GM03348 (cell line): ENCODE results near the gene B4GALT6.

ENCODE experiments used
- DNase-seq: peaks from one replicate; pipeline ENCODE4 v3.0.0; 2012; ENCODE audit warnings: low spot score

The B4GALT6 gene

GRCh38 chr18:31595121-31595771 is 89.1 kb downstream of the B4GALT6 start:
- DNase-seq = no peak

GRCh38 chr18:31592506-31593157 is 91.7 kb downstream of the B4GALT6 start:
- DNase-seq = no peak

DNA sequence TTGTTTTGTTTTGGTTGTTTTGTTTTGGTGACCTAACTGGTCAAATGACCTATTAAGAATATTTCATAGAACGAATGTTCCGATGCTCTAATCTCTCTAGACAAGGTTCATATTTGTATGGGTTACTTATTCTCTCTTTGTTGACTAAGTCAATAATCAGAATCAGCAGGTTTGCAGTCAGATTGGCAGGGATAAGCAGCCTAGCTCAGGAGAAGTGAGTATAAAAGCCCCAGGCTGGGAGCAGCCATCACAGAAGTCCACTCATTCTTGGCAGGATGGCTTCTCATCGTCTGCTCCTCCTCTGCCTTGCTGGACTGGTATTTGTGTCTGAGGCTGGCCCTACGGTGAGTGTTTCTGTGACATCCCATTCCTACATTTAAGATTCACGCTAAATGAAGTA is 92.8 kb downstream of the B4GALT6 start, which contains the start of gene TTR:
TTR (plus strand) TSS at position 250 of the 400 bp plus-strand sequence; CDS start at position 276, 26 bp downstream.
- no peak for DNase-seq

DNA sequence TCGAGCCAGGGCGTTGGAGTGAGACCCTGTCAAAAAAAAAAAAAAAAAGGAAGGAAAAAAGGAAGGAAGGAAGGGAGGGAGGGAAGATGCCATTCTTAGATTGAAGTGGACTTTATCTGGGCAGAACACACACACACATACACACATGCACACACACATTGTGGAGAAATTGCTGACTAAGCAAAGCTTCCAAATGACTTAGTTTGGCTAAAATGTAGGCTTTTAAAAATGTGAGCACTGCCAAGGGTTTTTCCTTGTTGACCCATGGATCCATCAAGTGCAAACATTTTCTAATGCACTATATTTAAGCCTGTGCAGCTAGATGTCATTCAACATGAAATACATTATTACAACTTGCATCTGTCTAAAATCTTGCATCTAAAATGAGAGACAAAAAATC is 93.3 kb downstream of the B4GALT6 start:
- no peak for DNase-seq

DNA sequence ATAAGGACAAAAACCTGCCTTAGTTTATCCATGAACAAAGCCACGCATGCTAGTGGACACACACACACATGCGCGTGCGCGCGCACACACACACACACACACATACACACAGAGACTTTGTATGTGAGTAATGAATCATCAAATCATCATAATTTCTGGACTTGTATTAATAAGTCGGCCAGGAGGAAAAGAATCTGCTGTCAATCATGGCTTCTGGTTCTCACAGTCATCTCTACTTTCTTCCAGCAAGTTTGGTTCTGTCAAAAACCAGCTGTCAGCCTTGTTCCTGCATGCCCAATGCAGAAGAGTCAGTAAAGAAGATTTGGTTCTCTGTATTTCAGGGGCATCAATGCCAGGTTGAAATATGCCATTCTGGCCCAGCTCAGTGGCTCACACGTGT is 93.8 kb downstream of the B4GALT6 start:
- no peak for DNase-seq

- DNase-seq = no peak
These were observed 96.9 kb downstream of the B4GALT6 start for GRCh38 chr18:31587529-31587928.

DNA sequence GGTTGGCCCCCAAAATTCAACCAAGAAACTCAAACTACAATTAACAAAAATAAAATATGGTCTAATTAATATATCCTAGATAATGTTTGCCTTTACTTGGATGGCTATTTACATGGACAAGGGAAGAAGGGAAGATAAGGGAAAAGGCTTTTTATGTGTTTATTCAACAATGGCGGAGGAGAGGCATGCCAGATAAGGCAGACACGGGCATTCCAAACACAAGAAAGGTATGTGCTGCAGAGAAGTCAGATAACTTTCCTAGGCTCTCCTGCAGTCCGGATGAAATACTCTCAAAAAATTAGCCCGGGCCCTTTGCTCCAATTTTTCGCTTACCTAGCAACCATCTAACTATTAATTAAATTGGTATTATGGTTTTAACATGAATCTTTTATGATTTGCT is 97.8 kb downstream of the B4GALT6 start:
- no peak for DNase-seq

GRCh38 chr18:31585991-31586390 is 98.4 kb downstream of the B4GALT6 start:
- no peak for DNase-seq

GRCh38 chr18:31583185-31583854 is 101.1 kb downstream of the B4GALT6 start:
- no peak for DNase-seq

DNA sequence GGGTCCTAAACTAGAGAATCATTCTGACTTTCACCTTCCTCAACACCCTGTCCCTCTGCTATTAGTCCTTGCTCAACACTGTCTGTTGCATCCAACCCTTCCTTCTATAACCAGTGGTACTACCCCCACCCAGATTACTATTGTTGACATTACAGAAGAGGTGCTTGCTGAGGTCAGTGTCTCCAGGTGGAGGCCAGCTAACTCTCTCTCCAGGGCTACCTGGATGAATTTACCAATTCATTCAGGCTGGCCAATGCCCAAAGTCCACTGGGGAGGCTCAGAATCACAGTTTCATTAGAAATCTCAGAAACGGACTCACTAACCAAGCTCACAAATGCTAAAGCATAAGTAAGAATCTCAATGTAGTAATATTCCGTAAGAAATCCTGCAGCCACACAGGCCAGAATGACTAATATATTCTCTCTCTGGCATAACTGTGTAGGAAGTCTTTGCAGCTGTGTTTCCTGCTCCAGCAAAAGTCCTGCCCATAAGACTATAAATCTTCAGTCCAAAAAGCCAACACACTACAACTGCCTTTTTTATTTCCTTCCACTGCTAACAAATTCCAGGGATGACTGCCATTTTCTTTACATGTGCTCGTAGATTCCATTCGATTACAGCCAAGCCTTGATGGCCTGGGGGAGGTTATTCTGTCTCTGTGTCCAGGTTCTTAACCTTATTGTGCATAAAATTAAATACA is 102.7 kb downstream of the B4GALT6 start:
- peak; percentile 51 for DNase-seq

- no peak for DNase-seq
These were observed 105.0 kb downstream of the B4GALT6 start for GRCh38 chr18:31579375-31579774.

DNA sequence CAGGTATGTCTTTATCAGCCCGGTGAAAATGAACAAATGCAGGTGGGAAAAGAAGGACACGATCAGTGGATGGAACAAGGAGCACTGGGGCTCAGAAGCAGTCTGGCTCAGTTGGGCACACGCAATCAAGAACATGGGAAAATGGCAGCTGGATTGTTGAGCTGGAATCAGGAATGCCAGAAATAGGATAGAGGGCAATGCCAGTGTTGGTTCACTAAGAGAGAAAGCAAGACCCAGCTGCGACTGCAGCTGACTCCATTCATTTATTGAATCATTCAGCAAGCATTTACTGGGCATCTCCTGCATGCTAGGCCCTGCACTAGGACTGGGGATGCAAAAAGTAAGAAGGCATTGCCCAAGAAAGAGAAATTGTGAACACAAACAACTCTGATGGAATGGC is 106.3 kb downstream of the B4GALT6 start:
- no peak for DNase-seq

DNA sequence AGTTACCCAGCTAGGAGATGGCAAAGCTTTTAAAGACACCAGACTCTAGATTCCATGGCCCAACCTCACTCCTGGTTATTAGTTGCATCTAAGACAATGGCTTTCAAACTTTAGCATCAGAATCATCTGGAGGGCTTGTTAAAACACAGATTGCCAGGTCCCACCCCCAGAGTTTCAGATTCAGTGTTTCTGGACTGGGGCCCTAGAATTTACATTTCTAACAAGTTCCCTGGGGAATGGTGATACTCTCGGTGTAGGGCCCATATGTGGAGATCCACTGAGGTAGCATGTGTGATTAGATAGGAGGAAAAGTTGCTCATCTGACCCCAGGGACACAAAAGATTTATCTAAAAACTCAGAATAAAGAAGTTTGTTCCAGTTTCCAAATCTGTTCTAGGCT is 107.2 kb downstream of the B4GALT6 start:
- no peak for DNase-seq

DNA sequence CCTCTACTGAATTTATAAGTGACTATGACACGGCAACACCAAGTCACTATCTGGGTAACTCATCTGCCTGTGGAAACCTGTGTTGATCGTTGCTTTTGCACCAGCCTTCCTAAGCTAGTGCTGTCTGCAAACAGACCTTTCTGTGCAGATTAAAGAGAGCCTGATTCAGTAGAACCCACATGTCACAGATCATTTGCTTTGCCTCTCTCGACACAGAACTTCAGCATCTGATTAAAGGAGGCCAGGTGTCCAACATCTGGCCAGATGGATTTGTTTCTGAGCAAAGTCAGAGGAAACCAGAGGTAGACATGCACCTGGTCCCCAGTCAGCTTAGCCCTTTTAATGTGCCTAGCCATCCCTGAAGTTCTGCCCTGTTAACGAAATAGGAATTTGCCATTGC is 107.7 kb downstream of the B4GALT6 start:
- DNase-seq = no peak

GRCh38 chr18:31575515-31576257 is 108.7 kb downstream of the B4GALT6 start:
- DNase-seq = no peak

DNA sequence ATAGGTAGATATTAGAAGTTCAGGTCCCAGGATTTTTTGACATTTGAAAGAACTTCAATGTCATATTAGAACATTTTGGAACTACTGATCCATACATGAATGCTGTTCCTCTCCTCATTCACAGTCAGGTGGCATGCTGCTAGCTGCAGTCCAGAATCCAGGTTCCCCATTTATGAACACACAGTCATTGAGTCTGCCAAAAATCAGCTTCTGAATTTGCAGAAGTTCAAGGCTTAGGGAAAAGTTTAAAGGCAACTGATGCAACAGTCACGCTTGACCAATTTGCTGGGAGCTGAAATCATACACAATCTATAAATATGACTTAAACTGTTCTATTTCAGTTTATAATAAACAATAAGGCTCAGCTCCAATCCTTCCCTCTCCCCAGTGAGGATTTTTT is 110.0 kb downstream of the B4GALT6 start:
- no peak for DNase-seq
